H1 (cell line): ENCODE results near the gene SCFD1. TPM values are rescaled to one million over a fixed set of nuclear protein-coding genes. Genes with fewer than 3 reads are reported as not detected.

Experiments used
- CHD7 ChIP-seq: fragments of 300-600 bp; sonication (generic); IDR thresholded peaks from 2 replicates; pipeline ENCODE4 v1.7.1; 2012; ENCODE audit warnings: low read length, moderate library complexity, mild to moderate bottlenecking, inconsistent platforms; ENCODE audit not compliant: insufficient replicate concordance
- EZH2 ChIP-seq: fragments of 200-600 bp; sonication (generic); IDR thresholded peaks from 2 replicates; pipeline ENCODE4 v1.7.1; 2012; ENCODE audit warnings: low read depth, mild to moderate bottlenecking, moderate library complexity, low read length, inconsistent platforms; ENCODE audit not compliant: severe bottlenecking
- JUND ChIP-seq: IDR thresholded peaks from 2 replicates; pipeline ENCODE4 v1.6.1; 2011; ENCODE audit warnings: mild to moderate bottlenecking, improper control_type of control experiment, low read length
- SIN3A ChIP-seq, 2 experiments: IDR thresholded peaks in 1 of 2; conservative IDR thresholded peaks in 1 of 2; 2 replicates each; pipeline ENCODE4 v1.6.1; 2011 to 2012; ENCODE audit warnings: low read length in 2 of 2, improper control_type of control experiment in 1 of 2, low read depth in 1 of 2, mild to moderate bottlenecking in 1 of 2
- TBP ChIP-seq: IDR thresholded peaks from 2 replicates; pipeline ENCODE4 v1.6.1; 2011; ENCODE audit warnings: low read depth, low read length, improper control_type of control experiment
- polyA plus RNA-seq, 7 experiments: library from polyadenylated mRNA; depleted of rRNA in 3 of 7; stranded (reverse) in 5 of 7; unstranded in 2 of 7; fragments of >200 nt in 5 of 7; fragments of 200-250 nt in 2 of 7; gene quantifications; 1 replicate in 5 of 7; 2 replicates in 1 of 7; 4 replicates in 1 of 7; pipeline versions ENCODE4 v1.2.1 to v1.2.3, GENCODE V29; 2011 to 2013; ENCODE audit warnings: missing spikeins in 2 of 7, mixed read lengths in 2 of 7
- total RNA-seq: library from RNA; stranded (reverse); fragmentation: NEBNext Ultra II Directional; extraction: Animal tissue kit (Norgen Biotek cat#: 25700); gene quantifications from 2 replicates; pipeline ENCODE4 v1.2.1, GENCODE V29; 2021

SCFD1 gene
- total and polyA plus RNA-seq, 2 of the 8 experiments (the other 6 are each of a cell fraction or from before 2014, with no cell fraction given), result 32.8 to 64.5 TPM

GRCh38 chr14:30673071-30673470 is 51.0 kb downstream of the SCFD1 start (continued):
- TF ChIP-seq SIN3A (conservative IDR thresholded peaks at IDR 0.05 in 1 of 2, IDR thresholded peaks at IDR 0.05 in 1 of 2; ENCODE audit: low read depth in 1 of 2, low read length in 2 of 2) (no peak), CHD7 (no peak), TBP (no peak), EZH2 (no peak), JUND (no peak)
